Measurements from ENCODE around the gene BANK1.

Gene BANK1

GRCh38 chr4:102114118-102114630 lies 323.6 kb downstream of the BANK1 start:
- no peak for TF ChIP-seq CTCF (IDR thresholded peaks at IDR 0.05; ENCODE audit: low read depth, low read length)
- TF ChIP-seq MAX (IDR thresholded peaks at IDR 0.05; ENCODE audit: low read depth, low read length) = no peak
- no peak for TF ChIP-seq MYC (IDR thresholded peaks at IDR 0.05; ENCODE audit: low read depth, low read length)
- no peak for TF ChIP-seq POLR2A (IDR thresholded peaks at IDR 0.05; ENCODE audit: extremely low read depth, insufficient read length)
- no peak overlapping the region for H3K4me3 ChIP-seq (ENCODE audit: low read depth, low read length)
- DNase-seq (ENCODE audit: low read depth) = no peak

- no peak for DNase-seq (ENCODE audit: low read depth)
- TF ChIP-seq CTCF (IDR thresholded peaks at IDR 0.05; ENCODE audit: low read depth, low read length) = no peak
- TF ChIP-seq MYC (IDR thresholded peaks at IDR 0.05; ENCODE audit: low read depth, low read length) = no peak
- no peak for TF ChIP-seq POLR2A (IDR thresholded peaks at IDR 0.05; ENCODE audit: extremely low read depth, insufficient read length)
- TF ChIP-seq MAX (IDR thresholded peaks at IDR 0.05; ENCODE audit: low read depth, low read length) = no peak
- H3K4me3 ChIP-seq (ENCODE audit: low read depth, low read length) = no peak overlapping the region
Observed at GRCh38 chr4:102116121-102116520, 325.6 kb downstream of the BANK1 start.

- no peak for DNase-seq (ENCODE audit: low read depth)
- no peak overlapping the region for H3K4me3 ChIP-seq (ENCODE audit: low read depth, low read length)
- TF ChIP-seq MAX (IDR thresholded peaks at IDR 0.05; ENCODE audit: low read depth, low read length) = no peak
Observed at GRCh38 chr4:102120846-102121245, 330.3 kb downstream of the BANK1 start.
